ENCODE results near the gene FAM98C. TPM values are rescaled to one million over a fixed set of nuclear protein-coding genes. Genes with fewer than 3 reads are reported as not detected.

Gene FAM98C
- total and polyA plus RNA-seq, 9 donors = 8.0 to 15.4 (median 9.3) TPM

GRCh38 chr19:38386300-38386970, 16.5 kb upstream of the FAM98C start:
- Histone ChIP-seq H3K4me3 (ENCODE audit: low read length) (no peak overlapping the region), H3K36me3 (ENCODE audit: control insufficient read depth, insufficient read depth, low read length) (peaks cover 37% of the 10 kb centered on the region), H3K27me3 (ENCODE audit: control insufficient read depth, insufficient read depth, low read length) (peaks cover 82% of the 10 kb centered on the region), H3K27ac (ENCODE audit: low read length) (no peak overlapping the region), H3K4me1 (ENCODE audit: control insufficient read depth, insufficient read depth, low read length) (peaks cover 32% of the 10 kb centered on the region), H3K9me3 (replicated peaks; ENCODE audit: control insufficient read depth, low read depth, low read length) (no peaks in the 10 kb centered on the region)
- no peak for DNase-seq
- WGBS (ENCODE audit: insufficient coverage) = 16% methylated on average over 60 of the region's 61 CpGs

DNA sequence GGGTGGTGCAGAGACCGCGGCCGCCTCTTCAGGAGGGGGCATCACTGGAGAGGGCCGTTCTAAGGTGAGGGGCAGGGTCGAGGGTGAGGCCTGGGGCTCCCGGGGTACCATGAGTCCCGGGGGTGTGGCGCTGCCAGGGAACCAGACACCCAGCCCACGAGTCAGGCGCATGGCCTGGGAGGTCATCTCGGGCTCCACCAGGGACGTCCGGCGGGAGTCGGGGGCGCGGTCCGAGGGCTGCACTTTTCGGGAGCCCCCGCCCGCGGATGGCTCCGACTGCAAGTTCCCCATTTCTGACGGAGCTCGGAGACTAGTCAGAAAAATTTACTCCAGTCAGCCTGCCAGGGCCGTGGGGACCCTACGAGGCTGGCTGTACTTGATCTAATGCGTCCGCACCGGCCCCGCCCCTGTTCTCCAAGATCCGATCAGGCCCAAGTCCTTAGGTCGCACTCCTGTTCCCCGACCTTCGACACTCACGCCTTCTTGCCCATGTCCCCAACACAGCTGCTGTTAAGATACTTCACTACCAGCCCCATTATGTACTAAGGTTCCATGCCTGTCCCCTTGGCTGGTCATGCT, 15.8 kb upstream of the FAM98C start:
- no peak overlapping the region for H3K27ac ChIP-seq (ENCODE audit: low read length)
- H3K36me3 ChIP-seq (ENCODE audit: control insufficient read depth, insufficient read depth, low read length) = peaks cover 31% of the 10 kb centered on the region
- H3K9me3 ChIP-seq (replicated peaks; ENCODE audit: control insufficient read depth, low read depth, low read length) = no peaks in the 10 kb centered on the region
- peaks cover 88% of the 10 kb centered on the region for H3K27me3 ChIP-seq (ENCODE audit: control insufficient read depth, insufficient read depth, low read length)
- H3K4me1 ChIP-seq (ENCODE audit: control insufficient read depth, insufficient read depth, low read length) = peaks cover 32% of the 10 kb centered on the region
- DNase-seq = peak; percentile 43
- no peak overlapping the region for H3K4me3 ChIP-seq (ENCODE audit: low read length)
- 3% methylated on average over 36 of the region's 36 CpGs for WGBS (ENCODE audit: insufficient coverage)

DNA sequence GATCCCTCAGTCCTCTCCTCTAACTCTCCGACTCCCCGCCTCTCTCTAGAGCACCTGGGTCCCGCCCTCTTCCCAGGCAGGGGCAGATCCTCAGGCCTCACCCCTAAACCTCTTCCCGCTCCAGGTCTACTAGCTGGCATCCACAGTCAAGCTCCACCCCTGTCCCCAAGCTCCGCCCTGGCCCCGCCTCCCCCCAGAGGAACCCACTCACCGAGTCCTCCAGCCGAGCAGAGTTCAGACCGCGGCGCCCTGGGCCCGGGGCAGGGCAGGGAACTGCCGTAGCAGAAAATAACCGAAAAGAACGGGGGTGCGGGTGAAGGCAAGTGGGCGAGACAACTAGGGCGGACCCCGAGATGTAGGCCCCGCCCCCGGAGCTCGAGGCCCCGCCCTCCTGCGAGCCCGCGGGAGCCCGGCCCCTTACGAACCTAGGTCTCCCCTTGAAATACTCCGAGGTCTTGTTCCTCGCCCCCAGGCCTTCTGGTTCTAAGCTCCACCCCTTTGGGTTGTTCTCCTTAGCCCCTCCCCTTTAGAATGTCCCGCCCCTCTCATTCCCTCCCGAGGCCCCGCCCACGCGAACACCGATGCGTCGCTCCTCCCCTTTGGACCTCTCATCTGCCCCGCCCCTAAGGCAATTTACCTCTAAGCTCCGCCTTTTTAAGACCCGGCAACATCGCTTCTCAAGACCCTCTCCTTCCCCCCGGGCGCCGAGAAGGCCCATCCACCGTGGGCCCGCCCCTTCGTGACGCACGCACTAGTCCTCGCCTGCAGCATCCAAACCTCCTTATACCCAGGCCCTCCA, 15.1 kb upstream of the FAM98C start, which contains the start of gene GGN:
Gene GGN (minus strand): TSS at position 485 of the 799 bp plus-strand sequence. CDS start 773 bp downstream, outside the sequence.
- WGBS (ENCODE audit: insufficient coverage) = under 1% methylated on average over 49 of the region's 51 CpGs
- H3K4me3 ChIP-seq (ENCODE audit: low read length) = peak within 1 kb of the TSS; percentile 35
- no peak within 1 kb of the TSS for H3K27ac ChIP-seq (ENCODE audit: low read length)
- H3K4me1 ChIP-seq (ENCODE audit: control insufficient read depth, insufficient read depth, low read length) = peaks cover 32% of the 10 kb centered on the region
- H3K9me3 ChIP-seq (replicated peaks; ENCODE audit: control insufficient read depth, low read depth, low read length) = no peaks in the 10 kb centered on the region
- H3K36me3 ChIP-seq (ENCODE audit: control insufficient read depth, insufficient read depth, low read length) = peaks cover 26% of the 10 kb centered on the region
- DNase-seq = peak; percentile 68
- peaks cover 89% of the 10 kb centered on the region for H3K27me3 ChIP-seq (ENCODE audit: control insufficient read depth, insufficient read depth, low read length)

- Histone ChIP-seq H3K27me3 (ENCODE audit: control insufficient read depth, insufficient read depth, low read length) (peaks cover 91% of the 10 kb centered on the region), H3K36me3 (ENCODE audit: control insufficient read depth, insufficient read depth, low read length) (peaks cover 18% of the 10 kb centered on the region), H3K4me3 (ENCODE audit: low read length) (peak within 1 kb of the TSS; percentile 35), H3K4me1 (ENCODE audit: control insufficient read depth, insufficient read depth, low read length) (peaks cover 32% of the 10 kb centered on the region), H3K9me3 (replicated peaks; ENCODE audit: control insufficient read depth, low read depth, low read length) (no peaks in the 10 kb centered on the region), H3K27ac (ENCODE audit: low read length) (no peak within 1 kb of the TSS)
- under 1% methylated on average over 22 of the region's 46 CpGs for WGBS (ENCODE audit: insufficient coverage)
- no peak for DNase-seq
These were observed 14.4 kb upstream of the FAM98C start, which contains the start of gene SPRED3 for GRCh38 chr19:38388349-38389100. Gene SPRED3 (plus strand): TSS chr19:38388697. CDS start chr19:38390303, 1,606 bp downstream.

GRCh38 chr19:38389101-38389925, 13.6 kb upstream of the FAM98C start:
- WGBS (ENCODE audit: insufficient coverage) = 9% methylated on average over 9 of the region's 28 CpGs
- peaks cover 92% of the 10 kb centered on the region for H3K27me3 ChIP-seq (ENCODE audit: control insufficient read depth, insufficient read depth, low read length)
- H3K4me3 ChIP-seq (ENCODE audit: low read length) = no peak overlapping the region

DNA sequence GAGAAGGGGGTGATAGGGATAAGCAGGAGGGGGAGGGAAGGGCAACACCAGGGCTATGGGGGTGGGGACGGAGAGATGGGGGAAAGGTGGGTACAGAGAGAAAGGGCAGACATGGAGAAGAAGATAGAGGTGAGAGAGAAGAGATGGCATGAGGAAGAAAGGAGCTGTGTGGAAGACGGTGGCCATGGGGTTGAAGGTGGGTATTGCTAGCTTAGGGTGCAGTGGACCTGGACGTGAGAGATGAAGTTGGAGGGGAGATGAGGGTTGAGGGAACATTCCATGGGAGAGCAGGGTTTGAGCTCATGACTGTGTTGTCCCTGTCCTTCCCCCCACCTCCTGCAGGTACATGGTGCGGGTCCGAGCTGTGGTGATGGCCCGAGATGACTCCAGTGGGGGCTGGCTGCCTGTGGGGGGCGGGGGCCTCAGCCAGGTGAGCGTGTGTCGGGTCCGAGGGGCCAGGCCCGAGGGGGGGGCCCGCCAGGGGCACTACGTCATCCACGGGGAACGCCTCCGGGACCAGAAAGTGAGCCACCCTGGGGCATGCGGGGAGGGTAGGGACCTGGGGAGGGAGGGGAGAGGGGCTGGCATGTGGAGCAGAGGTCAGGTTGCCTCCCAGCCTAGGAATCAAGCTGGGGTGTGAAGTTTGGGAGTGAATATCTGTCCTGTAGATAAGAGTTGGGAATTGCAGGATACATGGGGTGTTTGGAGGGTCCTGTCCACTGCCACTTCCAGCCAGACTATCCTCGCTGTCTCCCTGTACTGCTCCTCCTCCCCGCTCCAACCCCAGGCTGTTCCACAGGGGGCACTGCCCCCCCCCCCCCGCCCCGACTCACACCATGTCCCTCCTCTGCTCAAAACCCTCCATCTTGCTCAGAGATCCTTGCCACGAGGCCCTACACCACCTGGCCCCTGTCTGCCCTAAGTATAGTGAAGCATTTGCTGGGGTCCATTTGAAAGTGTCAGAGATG, 12.7 kb upstream of the FAM98C start:
- Histone ChIP-seq H3K27ac (ENCODE audit: low read length) (no peak overlapping the region), H3K36me3 (ENCODE audit: control insufficient read depth, insufficient read depth, low read length) (peaks cover 3% of the 10 kb centered on the region), H3K4me3 (ENCODE audit: low read length) (no peak overlapping the region), H3K9me3 (replicated peaks; ENCODE audit: control insufficient read depth, low read depth, low read length) (no peaks in the 10 kb centered on the region), H3K27me3 (ENCODE audit: control insufficient read depth, insufficient read depth, low read length) (peaks cover 92% of the 10 kb centered on the region), H3K4me1 (ENCODE audit: control insufficient read depth, insufficient read depth, low read length) (peaks cover 38% of the 10 kb centered on the region)
- 15% methylated on average over 13 of the region's 22 CpGs for WGBS (ENCODE audit: insufficient coverage)
- DNase-seq = no peak

More at GRCh38 chr19:38389101-38389925, 13.6 kb upstream of the FAM98C start:
- no peaks in the 10 kb centered on the region for H3K9me3 ChIP-seq (replicated peaks; ENCODE audit: control insufficient read depth, low read depth, low read length)
- peak; percentile 43 for DNase-seq
- no peak overlapping the region for H3K27ac ChIP-seq (ENCODE audit: low read length)
- H3K4me1 ChIP-seq (ENCODE audit: control insufficient read depth, insufficient read depth, low read length) = peaks cover 32% of the 10 kb centered on the region
- H3K36me3 ChIP-seq (ENCODE audit: control insufficient read depth, insufficient read depth, low read length) = peaks cover 11% of the 10 kb centered on the region

- Histone ChIP-seq H3K36me3 (ENCODE audit: control insufficient read depth, insufficient read depth, low read length) (no peaks in the 10 kb centered on the region), H3K27me3 (ENCODE audit: control insufficient read depth, insufficient read depth, low read length) (peaks cover 88% of the 10 kb centered on the region), H3K4me1 (ENCODE audit: control insufficient read depth, insufficient read depth, low read length) (peaks cover 27% of the 10 kb centered on the region), H3K9me3 (replicated peaks; ENCODE audit: control insufficient read depth, low read depth, low read length) (no peaks in the 10 kb centered on the region), H3K4me3 (ENCODE audit: low read length) (no peak overlapping the region), H3K27ac (ENCODE audit: low read length) (no peak overlapping the region)
- DNase-seq = no peak
- WGBS (ENCODE audit: insufficient coverage) = 64% methylated on average over 5 of the region's 8 CpGs
These were observed 10.9 kb upstream of the FAM98C start for GRCh38 chr19:38391911-38392464.

DNA sequence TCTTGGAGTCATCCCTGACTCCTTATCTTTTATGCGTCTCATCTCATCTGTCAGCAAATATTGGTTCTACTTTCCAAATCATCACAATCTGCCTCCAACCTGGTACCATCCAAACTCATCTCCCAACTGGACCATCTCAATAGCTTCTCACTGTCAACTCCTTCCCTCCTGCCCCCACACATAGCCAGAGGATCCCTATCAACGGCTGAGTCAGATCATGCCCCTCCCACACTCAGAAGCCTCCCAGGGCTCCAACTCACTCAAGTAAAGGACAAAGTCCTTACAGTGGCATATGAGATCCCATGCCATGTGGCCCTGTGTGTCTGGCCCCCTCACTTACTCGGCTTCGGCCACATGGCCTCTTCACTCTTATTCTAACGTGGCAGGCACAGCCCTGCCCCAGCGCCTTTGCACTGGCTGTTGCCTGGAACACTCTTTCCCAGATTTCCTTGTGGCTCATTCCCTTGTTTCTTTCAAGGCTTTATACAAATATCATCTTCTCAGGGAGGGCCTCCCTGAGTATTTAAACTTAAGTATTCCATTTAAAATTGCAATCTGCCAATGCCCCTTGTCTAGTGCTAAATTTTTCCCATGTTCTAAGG, 10.1 kb upstream of the FAM98C start:
- Histone ChIP-seq H3K27ac (ENCODE audit: low read length) (no peak overlapping the region), H3K27me3 (ENCODE audit: control insufficient read depth, insufficient read depth, low read length) (peaks cover 88% of the 10 kb centered on the region), H3K36me3 (ENCODE audit: control insufficient read depth, insufficient read depth, low read length) (no peaks in the 10 kb centered on the region), H3K4me1 (ENCODE audit: control insufficient read depth, insufficient read depth, low read length) (peaks cover 19% of the 10 kb centered on the region), H3K4me3 (ENCODE audit: low read length) (no peak overlapping the region), H3K9me3 (replicated peaks; ENCODE audit: control insufficient read depth, low read depth, low read length) (no peaks in the 10 kb centered on the region)
- 63% methylated on average over 6 of the region's 6 CpGs for WGBS (ENCODE audit: insufficient coverage)
- no peak for DNase-seq
